Uterus (tissue), 4 donors: Measurements from ENCODE around the gene CRADD. TPM values are rescaled to one million over a fixed set of nuclear protein-coding genes. Genes with fewer than 3 reads are reported as not detected.

Experiments
- DNase-seq, 2 donors: peaks; one replicate each; pipeline ENCODE4 v3.0.0-alpha.2; 2019 to 2020
- H3K27ac ChIP-seq, 2 donors: fragments of 200-600 bp; sonication (generic); 1 replicate in 1 of 2; 2 replicates in 1 of 2; pipeline ENCODE4 v1.5.1; 2016 to 2018
- H3K27me3 ChIP-seq, 2 donors: fragments of 200-600 bp; sonication (generic); one replicate each; pipeline ENCODE4 v1.5.1; 2018 to 2019; ENCODE audit warnings: control low read depth in 1 of 2
- H3K36me3 ChIP-seq, 2 donors: fragments of 200-600 bp; sonication (generic); one replicate each; pipeline ENCODE4 v1.5.1; 2019; ENCODE audit warnings: control low read depth in 1 of 2
- H3K4me1 ChIP-seq, 2 donors: fragments of 200-600 bp; sonication (generic); one replicate each; pipeline ENCODE4 v1.5.1; 2018 to 2019; ENCODE audit warnings: control low read depth in 1 of 2
- H3K4me3 ChIP-seq, 2 donors: fragments of 200-600 bp; sonication (generic); 1 replicate in 1 of 2; 2 replicates in 1 of 2; pipeline ENCODE4 v1.5.1; 2018 to 2019; ENCODE audit warnings: mild to moderate bottlenecking in 1 of 2
- H3K9me3 ChIP-seq, 2 donors: fragments of 200-600 bp; sonication (generic); one replicate each; pipeline ENCODE4 v1.5.1; 2019; ENCODE audit warnings: control low read depth in 1 of 2
- CTCF ChIP-seq, 4 experiments: fragments of 200-600 bp in 2 of 4; fragments of 450-650 bp in 2 of 4; sonication (generic) in 2 of 4; IDR thresholded peaks; one replicate each; pipeline ENCODE4 v1.5.1; 2016 to 2019; ENCODE audit warnings: antibody characterized with exemption in 4 of 4, mild to moderate bottlenecking in 2 of 4, moderate library complexity in 1 of 4
- POLR2A ChIP-seq, 2 donors: fragments of 450-650 bp; IDR thresholded peaks; one replicate each; pipeline ENCODE4 v1.6.1; 2016; ENCODE audit warnings: antibody characterized with exemption in 2 of 2, mild to moderate bottlenecking in 1 of 2, moderate library complexity in 1 of 2
- intact Hi-C: fragments of 100-400 bp; cut with DNase I; formaldehyde crosslinking; loops from one replicate; pipeline ENCODE4 v1.15.1; 2023; ENCODE audit warnings: low total_unique reads
- total RNA-seq, 4 donors: library from RNA; depleted of rRNA in 3 of 4; stranded (reverse); fragments of >200 nt in 3 of 4; gene quantifications; one replicate each; pipeline versions ENCODE4 v1.1.0 to v1.2.4, GENCODE V29; 2014 to 2023
- donor health status: DM: yes; HTN: yes; CAD: no.

The CRADD gene
- total RNA-seq, 4 donors from 2014 or later, result 26.4 to 105 (median 49.2) TPM

- intact Hi-C loops, result no loop called here
- no peak for DNase-seq
- H3K36me3 ChIP-seq, result no peaks in the 10 kb centered on the region
- no peaks in the 10 kb centered on the region for H3K4me1 ChIP-seq
- no peak overlapping the region for H3K27ac ChIP-seq
- TF ChIP-seq CTCF (IDR thresholded peaks at IDR 0.05) (no peak), POLR2A (IDR thresholded peaks at IDR 0.05) (no peak)
- H3K4me3 ChIP-seq, result no peak overlapping the region
- peaks cover 0 to 16% of the 10 kb centered on the region in 2 donors for H3K9me3 ChIP-seq
- H3K27me3 ChIP-seq, result no peaks in the 10 kb centered on the region
Measured at GRCh38 chr12:93873561-93873960, 196.4 kb downstream of the CRADD start.

GRCh38 chr12:93875157-93875556 lies 198.0 kb downstream of the CRADD start:
- Histone ChIP-seq H3K36me3 (no peaks in the 10 kb centered on the region), H3K27me3 (no peaks in the 10 kb centered on the region), H3K4me3 (no peak overlapping the region), H3K4me1 (no peaks in the 10 kb centered on the region), H3K27ac (no peak overlapping the region), H3K9me3 (peaks cover 0 to 11% of the 10 kb centered on the region in 2 donors)
- intact Hi-C loops, result no loop called here
- no peak for DNase-seq
- TF ChIP-seq POLR2A (IDR thresholded peaks at IDR 0.05) (no peak), CTCF (IDR thresholded peaks at IDR 0.05) (no peak)

GRCh38 chr12:93876360-93876759 lies 199.2 kb downstream of the CRADD start:
- intact Hi-C loops, result no loop called here
- no peak for TF ChIP-seq POLR2A (IDR thresholded peaks at IDR 0.05)
- TF ChIP-seq CTCF (IDR thresholded peaks at IDR 0.05), result no peak
- Histone ChIP-seq H3K27me3 (no peaks in the 10 kb centered on the region), H3K27ac (no peak overlapping the region), H3K4me1 (no peaks in the 10 kb centered on the region), H3K9me3 (peaks cover 0 to 11% of the 10 kb centered on the region in 2 donors), H3K36me3 (no peaks in the 10 kb centered on the region), H3K4me3 (no peak overlapping the region)
- DNase-seq, result no peak

GRCh38 chr12:93877446-93877845 lies 200.3 kb downstream of the CRADD start:
- H3K9me3 ChIP-seq, result peaks cover 0 to 5% of the 10 kb centered on the region in 2 donors
- DNase-seq, result no peak
- H3K36me3 ChIP-seq, result no peaks in the 10 kb centered on the region
- H3K27ac ChIP-seq, result no peak overlapping the region
- no peaks in the 10 kb centered on the region for H3K27me3 ChIP-seq
- no peak overlapping the region for H3K4me3 ChIP-seq
- intact Hi-C loops, result no loop called here
- TF ChIP-seq CTCF (IDR thresholded peaks at IDR 0.05) (no peak), POLR2A (IDR thresholded peaks at IDR 0.05) (no peak)
- H3K4me1 ChIP-seq, result no peaks in the 10 kb centered on the region

- Histone ChIP-seq H3K4me3 (no peak overlapping the region), H3K27ac (no peak overlapping the region), H3K9me3 (no peaks in the 10 kb centered on the region), H3K27me3 (no peaks in the 10 kb centered on the region), H3K36me3 (no peaks in the 10 kb centered on the region), H3K4me1 (no peaks in the 10 kb centered on the region)
- intact Hi-C loops, result no loop called here
- DNase-seq, result no peak
- TF ChIP-seq CTCF (IDR thresholded peaks at IDR 0.05) (no peak), POLR2A (IDR thresholded peaks at IDR 0.05) (no peak)
Measured at GRCh38 chr12:93879476-93880421, 202.6 kb downstream of the CRADD start.
